ENCODE data around the gene UNC13B.

DNA sequence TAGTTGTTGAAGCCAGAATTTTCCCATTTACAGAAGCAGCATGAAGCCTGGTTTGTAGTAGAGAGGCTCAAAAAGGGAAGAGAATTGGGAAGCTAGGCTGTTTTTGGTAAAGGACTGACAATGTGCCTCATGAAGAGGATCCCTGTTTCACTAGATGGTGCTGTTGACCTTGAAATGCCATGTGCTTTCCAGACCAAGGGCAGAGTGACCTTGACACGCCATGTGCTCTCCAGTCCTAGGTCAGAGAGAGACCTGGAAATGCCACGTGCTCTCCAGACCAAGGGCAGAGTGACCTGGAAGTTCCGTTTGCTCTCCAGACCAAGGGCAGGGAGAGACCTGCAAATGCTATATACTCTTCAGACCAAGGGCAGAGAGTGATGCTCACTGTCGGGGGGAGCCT lies 32.0 kb downstream of the UNC13B start:
- TF ChIP-seq, protein P1, sequence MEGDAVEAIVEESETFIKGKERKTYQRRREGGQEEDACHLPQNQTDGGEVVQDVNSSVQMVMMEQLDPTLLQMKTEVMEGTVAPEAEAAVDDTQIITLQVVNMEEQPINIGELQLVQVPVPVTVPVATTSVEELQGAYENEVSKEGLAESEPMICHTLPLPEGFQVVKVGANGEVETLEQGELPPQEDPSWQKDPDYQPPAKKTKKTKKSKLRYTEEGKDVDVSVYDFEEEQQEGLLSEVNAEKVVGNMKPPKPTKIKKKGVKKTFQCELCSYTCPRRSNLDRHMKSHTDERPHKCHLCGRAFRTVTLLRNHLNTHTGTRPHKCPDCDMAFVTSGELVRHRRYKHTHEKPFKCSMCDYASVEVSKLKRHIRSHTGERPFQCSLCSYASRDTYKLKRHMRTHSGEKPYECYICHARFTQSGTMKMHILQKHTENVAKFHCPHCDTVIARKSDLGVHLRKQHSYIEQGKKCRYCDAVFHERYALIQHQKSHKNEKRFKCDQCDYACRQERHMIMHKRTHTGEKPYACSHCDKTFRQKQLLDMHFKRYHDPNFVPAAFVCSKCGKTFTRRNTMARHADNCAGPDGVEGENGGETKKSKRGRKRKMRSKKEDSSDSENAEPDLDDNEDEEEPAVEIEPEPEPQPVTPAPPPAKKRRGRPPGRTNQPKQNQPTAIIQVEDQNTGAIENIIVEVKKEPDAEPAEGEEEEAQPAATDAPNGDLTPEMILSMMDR (IDR thresholded peaks at IDR 0.05), result no peak
- no peak for TF ChIP-seq POLR2A (IDR thresholded peaks at IDR 0.05)
- no peak for TF ChIP-seq EP300 (IDR thresholded peaks at IDR 0.05)
- TF ChIP-seq POLR2AphosphoS5 (IDR thresholded peaks at IDR 0.05), result no peak

All from sigmoid colon (tissue), 4 donors.